Measurements from ENCODE around the gene BACH2.

Gene BACH2

GRCh38 chr6:90203672-90204071 lies 93.0 kb downstream of the BACH2 start:
- H3K4me3 ChIP-seq (ENCODE audit: low read depth, low read length), result no peak overlapping the region
- H3K4me2 ChIP-seq (ENCODE audit: low read length), result no peak overlapping the region
- TF ChIP-seq CTCF (IDR thresholded peaks at IDR 0.05), result no peak
- H3K36me3 ChIP-seq (ENCODE audit: control insufficient read depth, insufficient read depth, low read length), result no peaks in the 10 kb centered on the region
- H3K79me2 ChIP-seq, result peaks cover 24% of the 10 kb centered on the region
- peaks cover 4% of the 10 kb centered on the region for H3K4me1 ChIP-seq
- H2AFZ ChIP-seq, result no peak overlapping the region
- no peak overlapping the region for H3K9ac ChIP-seq
- H3K27ac ChIP-seq, result no peak overlapping the region
- H3K27me3 ChIP-seq (ENCODE audit: control insufficient read depth, insufficient read depth, low read length), result no peaks in the 10 kb centered on the region
- H3K9me3 ChIP-seq (ENCODE audit: control insufficient read depth, low read length), result no peaks in the 10 kb centered on the region

DNA sequence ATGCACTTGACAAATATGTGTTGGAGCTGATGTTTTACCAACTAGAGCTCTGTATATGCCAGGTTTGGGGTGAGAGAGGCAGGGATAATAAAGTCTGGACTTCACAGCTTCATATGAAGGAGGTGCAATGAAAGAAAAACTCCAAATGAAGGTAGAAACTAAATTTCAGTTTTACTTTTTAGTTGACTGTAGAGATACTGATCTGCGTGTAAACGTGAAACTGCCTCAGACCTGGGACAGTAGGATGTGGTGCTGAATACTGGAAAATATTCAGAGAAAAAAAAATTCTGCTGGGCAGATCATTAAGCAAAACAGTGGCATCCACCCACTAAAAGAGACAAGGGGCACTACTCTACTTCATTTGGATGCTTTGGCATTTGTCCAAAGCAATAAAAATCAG lies 94.5 kb downstream of the BACH2 start:
- Histone ChIP-seq H3K4me3 (ENCODE audit: low read depth, low read length) (no peak overlapping the region), H3K4me2 (ENCODE audit: low read length) (no peak overlapping the region), H3K4me1 (peaks cover 4% of the 10 kb centered on the region), H3K79me2 (peaks cover 25% of the 10 kb centered on the region), H3K9ac (no peak overlapping the region), H3K36me3 (ENCODE audit: control insufficient read depth, insufficient read depth, low read length) (no peaks in the 10 kb centered on the region), H3K27me3 (ENCODE audit: control insufficient read depth, insufficient read depth, low read length) (no peaks in the 10 kb centered on the region), H3K27ac (no peak overlapping the region), H3K9me3 (ENCODE audit: control insufficient read depth, low read length) (no peaks in the 10 kb centered on the region), H2AFZ (peak overlapping the region; percentile 6)
- no peak for TF ChIP-seq CTCF (IDR thresholded peaks at IDR 0.05)

DNA sequence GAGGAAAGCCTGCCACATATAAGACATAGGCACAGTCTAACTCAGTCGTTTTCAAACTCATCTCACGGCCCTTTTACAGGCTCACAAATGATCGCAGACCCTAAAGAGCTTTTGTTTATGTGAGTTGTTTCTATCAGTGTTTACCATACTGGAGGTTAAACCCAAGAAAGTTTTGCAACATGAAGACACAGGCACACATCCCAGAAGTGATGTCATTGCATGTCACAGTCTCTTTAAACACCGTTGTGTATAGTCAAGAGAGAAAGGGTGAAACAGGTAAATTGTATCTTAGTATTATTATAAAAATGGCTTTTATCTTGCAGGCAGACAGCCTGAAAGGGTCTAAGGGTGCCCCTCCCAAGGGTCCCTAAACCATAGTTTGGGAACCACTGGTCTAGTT lies 96.7 kb downstream of the BACH2 start:
- Histone ChIP-seq H3K79me2 (peaks cover 9% of the 10 kb centered on the region), H3K9me3 (ENCODE audit: control insufficient read depth, low read length) (no peaks in the 10 kb centered on the region), H3K36me3 (ENCODE audit: control insufficient read depth, insufficient read depth, low read length) (no peaks in the 10 kb centered on the region), H3K4me2 (ENCODE audit: low read length) (no peak overlapping the region), H3K9ac (no peak overlapping the region), H2AFZ (no peak overlapping the region), H3K4me3 (ENCODE audit: low read depth, low read length) (no peak overlapping the region), H3K4me1 (peaks cover 9% of the 10 kb centered on the region), H3K27me3 (ENCODE audit: control insufficient read depth, insufficient read depth, low read length) (no peaks in the 10 kb centered on the region), H3K27ac (no peak overlapping the region)
- TF ChIP-seq CTCF (IDR thresholded peaks at IDR 0.05), result no peak

- H3K36me3 ChIP-seq (ENCODE audit: control insufficient read depth, insufficient read depth, low read length), result no peaks in the 10 kb centered on the region
- no peak overlapping the region for H3K4me2 ChIP-seq (ENCODE audit: low read length)
- no peak overlapping the region for H3K27ac ChIP-seq
- H3K9ac ChIP-seq, result no peak overlapping the region
- peaks cover 7% of the 10 kb centered on the region for H3K79me2 ChIP-seq
- H3K4me1 ChIP-seq, result peaks cover 15% of the 10 kb centered on the region
- H3K27me3 ChIP-seq (ENCODE audit: control insufficient read depth, insufficient read depth, low read length), result no peaks in the 10 kb centered on the region
- no peak overlapping the region for H3K4me3 ChIP-seq (ENCODE audit: low read depth, low read length)
- H3K9me3 ChIP-seq (ENCODE audit: control insufficient read depth, low read length), result no peaks in the 10 kb centered on the region
- TF ChIP-seq CTCF (IDR thresholded peaks at IDR 0.05), result no peak
- no peak overlapping the region for H2AFZ ChIP-seq
These were observed 97.8 kb downstream of the BACH2 start for GRCh38 chr6:90198758-90199425.

DNA sequence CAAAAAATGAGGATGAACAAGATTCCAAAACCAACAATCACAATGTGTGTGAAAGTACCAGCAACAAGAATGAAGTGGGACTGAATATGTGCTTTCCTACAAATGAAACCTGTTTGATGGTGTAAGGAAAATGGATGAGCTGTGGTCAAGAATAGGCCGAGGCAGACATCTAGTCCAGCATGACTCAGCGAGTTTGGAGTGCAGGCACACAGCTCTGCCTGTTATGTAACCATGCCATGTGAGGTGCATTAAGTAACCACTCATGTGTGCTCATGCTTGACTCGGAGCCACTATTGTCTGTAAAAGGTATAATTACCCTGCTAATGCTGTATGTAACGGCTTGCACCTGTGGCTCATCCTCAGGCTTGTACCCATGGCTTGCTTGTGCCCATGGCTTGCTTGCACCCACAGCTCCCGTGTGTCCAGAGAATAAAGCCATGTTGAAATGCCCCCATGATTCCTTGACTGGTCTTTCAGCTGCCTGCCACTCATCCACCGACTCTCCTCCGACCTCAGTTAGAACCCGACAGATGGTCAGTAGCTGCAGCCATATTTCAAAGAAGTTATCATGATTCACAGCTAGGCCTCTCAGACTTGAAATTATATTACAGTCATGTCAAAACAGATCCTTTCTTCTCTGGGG lies 98.7 kb downstream of the BACH2 start:
- H2AFZ ChIP-seq, result no peak overlapping the region
- peaks cover 15% of the 10 kb centered on the region for H3K4me1 ChIP-seq
- no peaks in the 10 kb centered on the region for H3K36me3 ChIP-seq (ENCODE audit: control insufficient read depth, insufficient read depth, low read length)
- H3K79me2 ChIP-seq, result peaks cover 4% of the 10 kb centered on the region
- H3K9me3 ChIP-seq (ENCODE audit: control insufficient read depth, low read length), result no peaks in the 10 kb centered on the region
- H3K27me3 ChIP-seq (ENCODE audit: control insufficient read depth, insufficient read depth, low read length), result no peaks in the 10 kb centered on the region
- H3K4me3 ChIP-seq (ENCODE audit: low read depth, low read length), result no peak overlapping the region
- H3K4me2 ChIP-seq (ENCODE audit: low read length), result no peak overlapping the region
- H3K27ac ChIP-seq, result no peak overlapping the region
- TF ChIP-seq CTCF (IDR thresholded peaks at IDR 0.05), result no peak
- no peak overlapping the region for H3K9ac ChIP-seq

Measured in parathyroid adenoma (tissue), 2 donors.